Gastroesophageal sphincter (tissue), 4 donors: ENCODE results near the gene LINGO4. TPM values are rescaled to one million over a fixed set of nuclear protein-coding genes. Genes with fewer than 3 reads are reported as not detected.

Source experiments
- ATAC-seq: fragments of 150-250 bp; one replicate; pipeline ENCODE4 v1.9.1; 2016; ENCODE audit warnings: mild to moderate bottlenecking, moderate library complexity
- H3K27ac ChIP-seq, 4 donors: fragments of 200-600 bp; sonication (generic) in 3 of 4; 1 replicate in 3 of 4; 2 replicates in 1 of 4; pipeline ENCODE4 v1.5.1; 2016 to 2019
- H3K27me3 ChIP-seq: fragments of 200-600 bp; sonication (generic); one replicate; pipeline ENCODE4 v1.5.1; 2019
- H3K36me3 ChIP-seq, 2 donors: fragments of 200-600 bp; sonication (generic); one replicate each; pipeline ENCODE4 v1.5.1; 2019; ENCODE audit warnings: control low read depth in 1 of 2
- H3K4me1 ChIP-seq, 3 donors: fragments of 200-600 bp; sonication (generic); 1 replicate in 2 of 3; 2 replicates in 1 of 3; pipeline ENCODE4 v1.5.1; 2016 to 2019; ENCODE audit warnings: control low read depth in 2 of 3
- H3K4me3 ChIP-seq, 2 donors: fragments of 200-600 bp; sonication (generic); one replicate each; pipeline ENCODE4 v1.5.1; 2019; ENCODE audit warnings: mild to moderate bottlenecking in 1 of 2, moderate library complexity in 1 of 2
- H3K9me3 ChIP-seq, 3 donors: fragments of 200-600 bp; sonication (generic); one replicate each; pipeline ENCODE4 v1.5.1; 2017 to 2019; ENCODE audit warnings: control low read depth in 2 of 3
- EP300 ChIP-seq: sonication (generic); formaldehyde crosslinking; IDR thresholded peaks from one replicate; pipeline ENCODE4 v1.6.1; 2017; ENCODE audit warnings: antibody characterized with exemption, mild to moderate bottlenecking
- POLR2A ChIP-seq, 2 donors: fragments of 450-650 bp; IDR thresholded peaks; one replicate each; pipeline ENCODE4 v1.6.1; 2017; ENCODE audit warnings: antibody characterized with exemption in 2 of 2, mild to moderate bottlenecking in 2 of 2, moderate library complexity in 1 of 2
- POLR2AphosphoS5 ChIP-seq: sonication (generic); formaldehyde crosslinking; IDR thresholded peaks from one replicate; pipeline ENCODE4 v1.6.1; 2017; ENCODE audit warnings: antibody characterized with exemption
- WGBS, 2 donors: methylation state at CpG; one replicate each; pipeline ENCODE4 v1.1.5; 2018; ENCODE audit warnings: low coverage in 1 of 2; 5-methylcytosine and 5-hydroxymethylcytosine counted together
- total RNA-seq, 4 donors: library from RNA; depleted of rRNA; stranded (reverse); fragments of >200 nt; gene quantifications; one replicate each; pipeline ENCODE4 v1.1.0, GENCODE V29; 2016
- TF ChIP-seq, protein P1 (sequence below), 4 experiments: fragments of 200-600 bp in 2 of 4; fragments of 450-650 bp in 2 of 4; sonication (generic) in 1 of 4; IDR thresholded peaks; one replicate each; pipeline ENCODE4 v1.5.1; 2017 to 2019; ENCODE audit warnings: antibody characterized with exemption in 4 of 4, mild to moderate bottlenecking in 2 of 4, moderate library complexity in 2 of 4

The LINGO4 gene
- total RNA-seq, 4 donors from 2014 or later: not detected

DNA sequence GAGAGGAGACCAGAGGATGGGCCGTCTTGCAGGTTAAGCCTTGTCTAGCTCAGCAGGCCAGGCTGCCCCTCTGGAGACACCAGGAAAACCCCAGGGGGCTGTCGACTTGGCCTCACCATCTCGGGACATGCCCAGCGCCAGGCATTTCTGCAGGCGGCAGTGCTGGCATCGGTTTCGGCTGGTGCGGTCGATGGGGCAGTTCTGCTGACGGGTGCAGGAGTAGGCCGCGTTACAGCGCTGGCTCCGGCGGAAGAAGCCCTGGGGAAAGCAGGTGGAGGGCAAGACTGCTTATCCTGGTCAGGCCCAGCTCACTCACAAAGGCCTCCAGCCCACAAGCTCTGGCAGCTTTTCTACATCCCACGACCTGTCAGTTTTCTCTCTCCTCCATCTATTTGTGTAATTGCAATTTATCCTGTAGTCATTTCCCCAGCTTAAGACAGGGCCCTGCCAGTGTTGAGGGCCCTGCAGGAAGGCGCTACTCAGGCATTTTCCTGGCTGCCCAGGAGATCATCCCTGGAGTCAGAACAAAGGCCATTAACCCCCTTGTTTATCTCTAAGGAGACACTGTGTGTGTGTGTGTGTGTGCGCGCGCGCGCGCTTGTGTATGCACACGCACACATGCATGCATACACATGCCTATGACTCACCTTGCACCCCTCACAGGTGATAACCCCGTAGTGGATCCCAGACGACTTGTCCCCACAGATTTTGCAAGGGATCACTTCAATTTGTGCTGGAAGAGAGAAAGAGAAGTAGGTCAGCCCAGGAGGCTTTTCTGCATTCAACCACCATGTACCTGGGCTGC is 11.5 kb upstream of the LINGO4 start:
- H3K27ac ChIP-seq: no peak overlapping the region
- no peaks in the 10 kb centered on the region for H3K36me3 ChIP-seq
- H3K27me3 ChIP-seq: peaks cover 10% of the 10 kb centered on the region
- no peak for ATAC-seq
- WGBS, 2 donors: 80% methylated on average over 4 to 7 of the region's 26 CpGs
- TF ChIP-seq EP300 (no peak), POLR2A (IDR thresholded peaks at IDR 0.05) (no peak), POLR2AphosphoS5 (no peak)
- TF ChIP-seq, protein P1, sequence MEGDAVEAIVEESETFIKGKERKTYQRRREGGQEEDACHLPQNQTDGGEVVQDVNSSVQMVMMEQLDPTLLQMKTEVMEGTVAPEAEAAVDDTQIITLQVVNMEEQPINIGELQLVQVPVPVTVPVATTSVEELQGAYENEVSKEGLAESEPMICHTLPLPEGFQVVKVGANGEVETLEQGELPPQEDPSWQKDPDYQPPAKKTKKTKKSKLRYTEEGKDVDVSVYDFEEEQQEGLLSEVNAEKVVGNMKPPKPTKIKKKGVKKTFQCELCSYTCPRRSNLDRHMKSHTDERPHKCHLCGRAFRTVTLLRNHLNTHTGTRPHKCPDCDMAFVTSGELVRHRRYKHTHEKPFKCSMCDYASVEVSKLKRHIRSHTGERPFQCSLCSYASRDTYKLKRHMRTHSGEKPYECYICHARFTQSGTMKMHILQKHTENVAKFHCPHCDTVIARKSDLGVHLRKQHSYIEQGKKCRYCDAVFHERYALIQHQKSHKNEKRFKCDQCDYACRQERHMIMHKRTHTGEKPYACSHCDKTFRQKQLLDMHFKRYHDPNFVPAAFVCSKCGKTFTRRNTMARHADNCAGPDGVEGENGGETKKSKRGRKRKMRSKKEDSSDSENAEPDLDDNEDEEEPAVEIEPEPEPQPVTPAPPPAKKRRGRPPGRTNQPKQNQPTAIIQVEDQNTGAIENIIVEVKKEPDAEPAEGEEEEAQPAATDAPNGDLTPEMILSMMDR (IDR thresholded peaks at IDR 0.05): no peak
- no peak overlapping the region for H3K4me3 ChIP-seq
- no peaks in the 10 kb centered on the region for H3K9me3 ChIP-seq
- H3K4me1 ChIP-seq: no peaks in the 10 kb centered on the region

DNA sequence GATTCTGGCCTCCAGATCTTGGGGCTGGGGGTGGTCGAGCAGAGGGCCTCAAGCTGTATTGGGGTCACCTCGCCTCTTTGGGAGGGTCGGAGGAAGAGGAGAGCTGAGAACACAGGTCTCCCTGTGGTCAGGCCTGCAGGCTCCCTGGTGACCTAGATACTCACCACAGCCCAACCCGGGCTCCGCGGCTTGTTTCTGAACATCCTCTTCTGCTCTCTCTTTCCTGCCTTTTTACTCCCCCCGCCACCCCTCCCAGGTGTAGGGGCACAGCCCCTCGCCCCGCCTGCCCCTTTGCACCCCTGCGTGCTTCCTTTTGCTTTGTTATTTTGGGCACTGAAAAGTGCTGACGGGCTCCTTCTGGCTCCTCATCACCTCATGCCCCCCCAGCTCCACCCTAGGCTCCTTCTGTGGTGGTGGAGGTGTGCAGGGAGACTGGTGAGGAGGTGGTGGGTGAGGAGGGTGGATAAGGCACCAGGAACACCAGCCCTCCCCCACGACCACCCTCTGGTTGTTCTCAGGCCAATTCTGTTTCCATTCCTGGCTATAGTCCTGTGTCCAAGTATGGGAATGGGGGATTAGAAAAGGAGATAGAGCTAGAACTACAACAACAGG is 10.6 kb upstream of the LINGO4 start:
- H3K27me3 ChIP-seq: peaks cover 9% of the 10 kb centered on the region
- H3K27ac ChIP-seq: no peak overlapping the region
- H3K4me3 ChIP-seq: no peak overlapping the region
- no peaks in the 10 kb centered on the region for H3K36me3 ChIP-seq
- H3K9me3 ChIP-seq: no peaks in the 10 kb centered on the region
- 85% methylated on average over 9 of the region's 12 CpGs; no CpG with 5 or more reads in 1 of the 2 donors for WGBS, 2 donors
- H3K4me1 ChIP-seq: no peaks in the 10 kb centered on the region
- ATAC-seq: no peak
- TF ChIP-seq POLR2A (IDR thresholded peaks at IDR 0.05) (no peak), POLR2AphosphoS5 (no peak)
- TF ChIP-seq, protein P1 (IDR thresholded peaks at IDR 0.05): no peak

DNA sequence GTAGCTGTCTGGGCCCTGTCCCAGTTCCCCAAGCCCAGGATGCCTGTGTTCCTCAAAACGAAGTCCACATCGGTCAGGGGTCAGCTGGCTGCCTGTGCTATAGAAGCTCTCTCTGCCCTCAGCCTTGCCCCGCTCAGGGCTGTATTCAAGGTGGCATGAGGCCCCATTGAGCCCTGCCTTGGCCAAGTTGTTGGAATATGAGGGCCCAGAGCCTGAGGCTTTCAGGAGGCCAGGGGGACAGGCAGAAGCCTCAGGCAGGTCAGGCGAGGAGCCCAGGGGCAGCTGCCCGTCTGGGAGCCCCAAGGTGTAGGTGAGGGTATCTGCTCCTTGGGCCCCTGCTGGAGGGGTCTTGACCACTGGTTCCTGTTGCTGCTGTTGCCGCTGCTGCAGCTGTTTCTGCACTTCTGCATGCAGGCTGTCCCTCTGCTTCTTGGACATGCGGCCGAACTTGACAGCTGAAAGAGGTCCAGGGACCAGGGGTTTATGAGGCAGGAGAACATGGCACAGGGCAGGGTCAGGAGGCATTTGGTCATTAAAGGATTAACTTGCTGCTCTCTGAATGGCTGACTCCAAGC is 9.8 kb upstream of the LINGO4 start:
- WGBS, 2 donors: 72 to 100% methylated on average over 1 to 2 of the region's 8 CpGs
- TF ChIP-seq, protein P1 (IDR thresholded peaks at IDR 0.05): no peak
- Histone ChIP-seq H3K36me3 (no peaks in the 10 kb centered on the region), H3K4me3 (no peak overlapping the region), H3K4me1 (no peaks in the 10 kb centered on the region), H3K9me3 (no peaks in the 10 kb centered on the region), H3K27ac (no peak overlapping the region), H3K27me3 (peaks cover 3% of the 10 kb centered on the region)
- no peak for ATAC-seq

DNA sequence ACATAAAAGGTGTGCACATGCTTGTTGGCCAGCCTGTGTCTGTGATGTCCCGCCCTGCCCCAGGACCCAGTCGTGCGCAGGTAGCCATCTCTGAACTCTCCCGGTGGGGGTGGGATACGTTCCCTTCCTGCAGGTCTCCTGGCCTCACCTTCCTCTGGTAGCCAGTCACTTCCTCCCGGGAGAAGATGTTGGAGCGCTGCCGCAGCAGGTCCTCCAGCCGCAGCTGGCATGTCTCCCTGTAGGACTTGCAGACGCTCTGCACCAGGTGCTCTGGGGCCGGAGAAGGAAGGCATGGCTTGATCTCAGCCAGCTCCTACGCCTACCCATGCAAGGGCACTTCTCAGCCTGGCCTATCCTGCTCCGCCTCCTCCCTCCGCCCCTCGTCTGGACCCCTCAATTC is 9.2 kb upstream of the LINGO4 start:
- Histone ChIP-seq H3K4me3 (no peak overlapping the region), H3K27me3 (no peaks in the 10 kb centered on the region), H3K4me1 (no peaks in the 10 kb centered on the region), H3K9me3 (no peaks in the 10 kb centered on the region), H3K36me3 (no peaks in the 10 kb centered on the region), H3K27ac (no peak overlapping the region)
- TF ChIP-seq POLR2AphosphoS5 (no peak), POLR2A (IDR thresholded peaks at IDR 0.05) (no peak), EP300 (no peak)
- TF ChIP-seq, protein P1 (IDR thresholded peaks at IDR 0.05): no peak
- 78 to 80% methylated on average over 1 to 10 of the region's 15 CpGs for WGBS, 2 donors
- no peak for ATAC-seq
